Measurements from ENCODE around the gene MLKL.

MLKL gene

GRCh38 chr16:74744566-74744965, 43.9 kb upstream of the MLKL start:
- Histone ChIP-seq H3K4me1 (ENCODE audit: insufficient read depth, insufficient read length) (peaks cover 15% of the 10 kb centered on the region), H3K4me3 (ENCODE audit: insufficient read length, low read depth) (no peak overlapping the region), H3K27me3 (ENCODE audit: insufficient read depth, insufficient read length) (no peaks in the 10 kb centered on the region), H3K9me3 (ENCODE audit: insufficient read depth, low read length) (no peaks in the 10 kb centered on the region), H3K36me3 (ENCODE audit: insufficient read depth, insufficient read length, low read length) (no peaks in the 10 kb centered on the region), H3K9ac (ENCODE audit: insufficient read length, low read depth) (no peak overlapping the region)
- DNase-seq (ENCODE audit: low read depth, low spot score) = no peak
- TF ChIP-seq ZNF274 (IDR thresholded peaks at IDR 0.05; ENCODE audit: low read depth, low read length) = no peak
- no peak for TF ChIP-seq SUZ12 (IDR thresholded peaks at IDR 0.05; ENCODE audit: extremely low read depth, insufficient read depth, insufficient read length)
- no peak for TF ChIP-seq YY1 (IDR thresholded peaks at IDR 0.05; ENCODE audit: insufficient read depth, insufficient read length)

GRCh38 chr16:74743668-74744299, 43.1 kb upstream of the MLKL start:
- no peaks in the 10 kb centered on the region for H3K36me3 ChIP-seq (ENCODE audit: insufficient read depth, insufficient read length, low read length)
- no peak overlapping the region for H3K4me3 ChIP-seq (ENCODE audit: insufficient read length, low read depth)
- no peak overlapping the region for H3K9ac ChIP-seq (ENCODE audit: insufficient read length, low read depth)
- no peaks in the 10 kb centered on the region for H3K9me3 ChIP-seq (ENCODE audit: insufficient read depth, low read length)
- no peak for DNase-seq (ENCODE audit: low read depth, low spot score)
- peaks cover 13% of the 10 kb centered on the region for H3K4me1 ChIP-seq (ENCODE audit: insufficient read depth, insufficient read length)
- TF ChIP-seq YY1 (IDR thresholded peaks at IDR 0.05; ENCODE audit: insufficient read depth, insufficient read length) (no peak), ZNF274 (IDR thresholded peaks at IDR 0.05; ENCODE audit: low read depth, low read length) (no peak), SUZ12 (IDR thresholded peaks at IDR 0.05; ENCODE audit: extremely low read depth, insufficient read depth, insufficient read length) (no peak)
- no peaks in the 10 kb centered on the region for H3K27me3 ChIP-seq (ENCODE audit: insufficient read depth, insufficient read length)

- TF ChIP-seq YY1 (IDR thresholded peaks at IDR 0.05; ENCODE audit: insufficient read depth, insufficient read length) (no peak), SUZ12 (IDR thresholded peaks at IDR 0.05; ENCODE audit: extremely low read depth, insufficient read depth, insufficient read length) (no peak), ZNF274 (IDR thresholded peaks at IDR 0.05; ENCODE audit: low read depth, low read length) (no peak)
- no peak overlapping the region for H3K9ac ChIP-seq (ENCODE audit: insufficient read length, low read depth)
- H3K4me3 ChIP-seq (ENCODE audit: insufficient read length, low read depth) = no peak overlapping the region
- no peak for DNase-seq (ENCODE audit: low read depth, low spot score)
- no peaks in the 10 kb centered on the region for H3K36me3 ChIP-seq (ENCODE audit: insufficient read depth, insufficient read length, low read length)
- H3K27me3 ChIP-seq (ENCODE audit: insufficient read depth, insufficient read length) = no peaks in the 10 kb centered on the region
- H3K9me3 ChIP-seq (ENCODE audit: insufficient read depth, low read length) = no peaks in the 10 kb centered on the region
- peaks cover 17% of the 10 kb centered on the region for H3K4me1 ChIP-seq (ENCODE audit: insufficient read depth, insufficient read length)
Measured at GRCh38 chr16:74743045-74743667, 42.5 kb upstream of the MLKL start.

- no peak for DNase-seq (ENCODE audit: low read depth, low spot score)
- no peak for TF ChIP-seq ZNF274 (IDR thresholded peaks at IDR 0.05; ENCODE audit: low read depth, low read length)
- TF ChIP-seq YY1 (IDR thresholded peaks at IDR 0.05; ENCODE audit: insufficient read depth, insufficient read length) = no peak
- TF ChIP-seq SUZ12 (IDR thresholded peaks at IDR 0.05; ENCODE audit: extremely low read depth, insufficient read depth, insufficient read length) = no peak
- Histone ChIP-seq H3K9me3 (ENCODE audit: insufficient read depth, low read length) (no peaks in the 10 kb centered on the region), H3K27me3 (ENCODE audit: insufficient read depth, insufficient read length) (no peaks in the 10 kb centered on the region), H3K4me1 (ENCODE audit: insufficient read depth, insufficient read length) (peaks cover 20% of the 10 kb centered on the region), H3K36me3 (ENCODE audit: insufficient read depth, insufficient read length, low read length) (no peaks in the 10 kb centered on the region), H3K4me3 (ENCODE audit: insufficient read length, low read depth) (no peak overlapping the region), H3K9ac (ENCODE audit: insufficient read length, low read depth) (no peak overlapping the region)
Measured at GRCh38 chr16:74742051-74742481, 41.4 kb upstream of the MLKL start.

GRCh38 chr16:74740795-74741304, 40.2 kb upstream of the MLKL start:
- no peak for DNase-seq (ENCODE audit: low read depth, low spot score)
- Histone ChIP-seq H3K36me3 (ENCODE audit: insufficient read depth, insufficient read length, low read length) (no peaks in the 10 kb centered on the region), H3K4me1 (ENCODE audit: insufficient read depth, insufficient read length) (peaks cover 30% of the 10 kb centered on the region), H3K9me3 (ENCODE audit: insufficient read depth, low read length) (no peaks in the 10 kb centered on the region), H3K9ac (ENCODE audit: insufficient read length, low read depth) (no peak overlapping the region), H3K27me3 (ENCODE audit: insufficient read depth, insufficient read length) (no peaks in the 10 kb centered on the region), H3K4me3 (ENCODE audit: insufficient read length, low read depth) (no peak overlapping the region)
- TF ChIP-seq ZNF274 (IDR thresholded peaks at IDR 0.05; ENCODE audit: low read depth, low read length) (no peak), YY1 (IDR thresholded peaks at IDR 0.05; ENCODE audit: insufficient read depth, insufficient read length) (no peak), SUZ12 (IDR thresholded peaks at IDR 0.05; ENCODE audit: extremely low read depth, insufficient read depth, insufficient read length) (no peak)

- TF ChIP-seq ZNF274 (IDR thresholded peaks at IDR 0.05; ENCODE audit: low read depth, low read length) = no peak
- TF ChIP-seq SUZ12 (IDR thresholded peaks at IDR 0.05; ENCODE audit: extremely low read depth, insufficient read depth, insufficient read length) = no peak
- no peak for TF ChIP-seq YY1 (IDR thresholded peaks at IDR 0.05; ENCODE audit: insufficient read depth, insufficient read length)
- H3K4me1 ChIP-seq (ENCODE audit: insufficient read depth, insufficient read length) = peaks cover 43% of the 10 kb centered on the region
- DNase-seq (ENCODE audit: low read depth, low spot score) = no peak
Measured at GRCh38 chr16:74739275-74739674, 38.6 kb upstream of the MLKL start.

GRCh38 chr16:74738816-74739215, 38.2 kb upstream of the MLKL start:
- H3K36me3 ChIP-seq (ENCODE audit: insufficient read depth, insufficient read length, low read length) = no peaks in the 10 kb centered on the region
- H3K4me3 ChIP-seq (ENCODE audit: insufficient read length, low read depth) = no peak overlapping the region
- H3K27me3 ChIP-seq (ENCODE audit: insufficient read depth, insufficient read length) = no peaks in the 10 kb centered on the region
- DNase-seq (ENCODE audit: low read depth, low spot score) = no peak
- TF ChIP-seq SUZ12 (IDR thresholded peaks at IDR 0.05; ENCODE audit: extremely low read depth, insufficient read depth, insufficient read length) = no peak
- TF ChIP-seq YY1 (IDR thresholded peaks at IDR 0.05; ENCODE audit: insufficient read depth, insufficient read length) = no peak
- TF ChIP-seq ZNF274 (IDR thresholded peaks at IDR 0.05; ENCODE audit: low read depth, low read length) = no peak
- no peaks in the 10 kb centered on the region for H3K9me3 ChIP-seq (ENCODE audit: insufficient read depth, low read length)
- H3K9ac ChIP-seq (ENCODE audit: insufficient read length, low read depth) = no peak overlapping the region
- H3K4me1 ChIP-seq (ENCODE audit: insufficient read depth, insufficient read length) = peaks cover 47% of the 10 kb centered on the region

More at GRCh38 chr16:74739275-74739674, 38.6 kb upstream of the MLKL start:
- H3K36me3 ChIP-seq (ENCODE audit: insufficient read depth, insufficient read length, low read length) = no peaks in the 10 kb centered on the region
- no peak overlapping the region for H3K4me3 ChIP-seq (ENCODE audit: insufficient read length, low read depth)
- no peaks in the 10 kb centered on the region for H3K9me3 ChIP-seq (ENCODE audit: insufficient read depth, low read length)
- no peaks in the 10 kb centered on the region for H3K27me3 ChIP-seq (ENCODE audit: insufficient read depth, insufficient read length)
- peak overlapping the region; percentile 8 for H3K9ac ChIP-seq (ENCODE audit: insufficient read length, low read depth)
